ENCODE results near the gene MOV10L1.
A peak's percentile ranks its signal among the peaks of the same experiment; 100 is the strongest.
"Not testable (repeated sequence)": the region's sequence is repeated elsewhere in the genome, so short reads cannot be mapped to it uniquely, and the experiment has no call there.

MOV10L1 gene

GRCh38 chr22:50138988-50139387 is 49.2 kb downstream of the MOV10L1 start:
- no peak for DNase-seq (ENCODE audit: low read depth)

- no peak for DNase-seq (ENCODE audit: low read depth)
Observed at GRCh38 chr22:50139843-50140415, 50.1 kb downstream of the MOV10L1 start.

GRCh38 chr22:50140615-50141014 is 50.8 kb downstream of the MOV10L1 start:
- DNase-seq (ENCODE audit: low read depth) = no peak

- no peak for DNase-seq (ENCODE audit: low read depth)
Observed at GRCh38 chr22:50141462-50141861, 51.7 kb downstream of the MOV10L1 start.

GRCh38 chr22:50141891-50142363 is 52.1 kb downstream of the MOV10L1 start:
- DNase-seq (ENCODE audit: low read depth) = no peak

- no peak for DNase-seq (ENCODE audit: low read depth)
Observed at GRCh38 chr22:50143096-50143495, 53.3 kb downstream of the MOV10L1 start.

- no peak for DNase-seq (ENCODE audit: low read depth)
Observed at GRCh38 chr22:50144005-50144614, 54.3 kb downstream of the MOV10L1 start.

GRCh38 chr22:50145721-50146438 is 56.1 kb downstream of the MOV10L1 start:
- no peak for DNase-seq (ENCODE audit: low read depth)

- no peak for DNase-seq (ENCODE audit: low read depth)
Observed at GRCh38 chr22:50146439-50147238, 56.8 kb downstream of the MOV10L1 start.

GRCh38 chr22:50147258-50148165 is 57.7 kb downstream of the MOV10L1 start:
- not testable (repeated sequence) for DNase-seq (ENCODE audit: low read depth)

- DNase-seq (ENCODE audit: low read depth) = no peak
Observed at GRCh38 chr22:50148166-50148500, 58.3 kb downstream of the MOV10L1 start.

- peak; percentile 57 for DNase-seq (ENCODE audit: low read depth)
Observed at GRCh38 chr22:50148991-50149721, 59.4 kb downstream of the MOV10L1 start.

GRCh38 chr22:50150161-50151129 is 60.6 kb downstream of the MOV10L1 start:
- DNase-seq (ENCODE audit: low read depth) = no peak

GRCh38 chr22:50151571-50152537 is 62.0 kb downstream of the MOV10L1 start:
- DNase-seq (ENCODE audit: low read depth) = no peak

GRCh38 chr22:50153056-50153755 is 63.4 kb downstream of the MOV10L1 start:
- DNase-seq (ENCODE audit: low read depth) = no peak

- DNase-seq (ENCODE audit: low read depth) = no peak
Observed at GRCh38 chr22:50153756-50154140, 63.9 kb downstream of the MOV10L1 start.

- DNase-seq (ENCODE audit: low read depth) = no peak
Observed at GRCh38 chr22:50157709-50158375, 68.0 kb downstream of the MOV10L1 start.

Data from CMK (cell line).